DOHH2 (cell line): Measurements from ENCODE around the gene CYBA.

Experiments used
- H3F3A ChIP-seq: fragments of 200-600 bp; sonication (generic), shearing (Covaris generic); 2 replicates; pipeline ENCODE4 v1.6.0; 2016; ENCODE audit warnings: antibody characterized with exemption, mild to moderate bottlenecking; ENCODE audit not compliant: control insufficient read depth, insufficient read depth
- H3K27ac ChIP-seq: fragments of 200-600 bp; sonication (generic); 2 replicates; pipeline ENCODE4 v1.5.1; 2014; ENCODE audit warnings: low read depth, mild to moderate bottlenecking, low read length, moderate library complexity
- H3K27me3 ChIP-seq: fragments of 200-600 bp; sonication (generic); 2 replicates; pipeline ENCODE4 v1.6.1; 2014; ENCODE audit warnings: mild to moderate bottlenecking, low read length, mixed read lengths; ENCODE audit not compliant: control insufficient read depth
- H3K36me3 ChIP-seq: fragments of 200-600 bp; sonication (generic); 2 replicates; pipeline ENCODE4 v1.6.1; 2014; ENCODE audit warnings: mild to moderate bottlenecking, low read length, moderate library complexity, mixed read lengths; ENCODE audit not compliant: control insufficient read depth
- H3K4me1 ChIP-seq: fragments of 200-600 bp; sonication (generic); 2 replicates; pipeline ENCODE4 v1.6.1; 2014; ENCODE audit warnings: mild to moderate bottlenecking, low read length, mixed read lengths; ENCODE audit not compliant: control insufficient read depth
- H3K4me2 ChIP-seq: fragments of 200-600 bp; sonication (generic); 2 replicates; pipeline ENCODE4 v1.6.0; 2014; ENCODE audit warnings: mild to moderate bottlenecking, low read length, moderate library complexity
- H3K4me3 ChIP-seq: fragments of 200-600 bp; sonication (generic); 2 replicates; pipeline ENCODE4 v1.5.1; 2014; ENCODE audit warnings: mild to moderate bottlenecking, low read length, mixed read lengths
- H3K79me2 ChIP-seq: fragments of 200-600 bp; sonication (generic); 2 replicates; pipeline ENCODE4 v1.6.1; 2014; ENCODE audit warnings: mild to moderate bottlenecking, low read length, mixed read lengths; ENCODE audit not compliant: control insufficient read depth
- H3K9me2 ChIP-seq: fragments of 200-600 bp; sonication (generic); replicated peaks from 2 replicates; pipeline ENCODE4 v1.6.1; 2014; ENCODE audit warnings: mild to moderate bottlenecking, low read length, mixed read lengths; ENCODE audit not compliant: control insufficient read depth
- H3K9me3 ChIP-seq: fragments of 200-600 bp; sonication (generic); 2 replicates; pipeline ENCODE4 v1.6.1; 2014; ENCODE audit warnings: antibody characterized with exemption, low read length, mixed read lengths; ENCODE audit not compliant: control insufficient read depth, insufficient read depth
- H4K20me1 ChIP-seq: fragments of 200-600 bp; sonication (generic); 2 replicates; pipeline ENCODE4 v1.6.0; 2014; ENCODE audit warnings: low read depth, mild to moderate bottlenecking, antibody characterized with exemption, low read length, moderate library complexity; ENCODE audit not compliant: control insufficient read depth, insufficient read depth
- CTCF ChIP-seq: fragments of 200-600 bp; sonication (generic); IDR thresholded peaks from one replicate; pipeline ENCODE4 v1.5.1; 2014; ENCODE audit warnings: antibody characterized with exemption, mild to moderate bottlenecking, low read depth, low read length; ENCODE audit not compliant: poor library complexity, severe bottlenecking
- EZH2phosphoT487 ChIP-seq: fragments of 200-600 bp; sonication (generic); IDR thresholded peaks from 2 replicates; pipeline ENCODE4 v1.6.1; 2017; ENCODE audit warnings: borderline replicate concordance, mild to moderate bottlenecking, antibody characterized with exemption, low read length, moderate library complexity, mixed read lengths

CYBA gene

GRCh38 chr16:88618956-88619667 is 31.7 kb downstream of the CYBA start:
- Histone ChIP-seq H3K9me2 (no peaks in the 10 kb centered on the region), H3K79me2 (peaks cover 61% of the 10 kb centered on the region), H3K27me3 (no peaks in the 10 kb centered on the region), H3K27ac (no peak overlapping the region), H4K20me1 (no peaks in the 10 kb centered on the region), H3K9me3 (no peaks in the 10 kb centered on the region), H3K36me3 (peaks cover 79% of the 10 kb centered on the region), H3K4me2 (no peak overlapping the region), H3F3A (no peaks in the 10 kb centered on the region), H3K4me1 (no peaks in the 10 kb centered on the region), H3K4me3 (no peak overlapping the region)
- no peak for TF ChIP-seq CTCF
- no peak for TF ChIP-seq EZH2phosphoT487

- no peak overlapping the region for H3K27ac ChIP-seq
- no peaks in the 10 kb centered on the region for H3K9me3 ChIP-seq
- no peak overlapping the region for H3K4me2 ChIP-seq
- H3K36me3 ChIP-seq = peaks cover 79% of the 10 kb centered on the region
- H3K27me3 ChIP-seq = no peaks in the 10 kb centered on the region
- no peaks in the 10 kb centered on the region for H3K9me2 ChIP-seq
- TF ChIP-seq CTCF (no peak), EZH2phosphoT487 (no peak)
- no peak overlapping the region for H3K4me3 ChIP-seq
- H3F3A ChIP-seq = no peaks in the 10 kb centered on the region
- no peaks in the 10 kb centered on the region for H3K4me1 ChIP-seq
- H4K20me1 ChIP-seq = no peaks in the 10 kb centered on the region
- H3K79me2 ChIP-seq = peaks cover 68% of the 10 kb centered on the region
Measured at GRCh38 chr16:88618182-88618955, 32.5 kb downstream of the CYBA start.

- no peak for TF ChIP-seq EZH2phosphoT487
- Histone ChIP-seq H3K27ac (no peak overlapping the region), H3K79me2 (peaks cover 74% of the 10 kb centered on the region), H3F3A (no peaks in the 10 kb centered on the region), H3K4me3 (no peak overlapping the region), H3K9me2 (no peaks in the 10 kb centered on the region), H3K36me3 (peaks cover 76% of the 10 kb centered on the region), H3K27me3 (no peaks in the 10 kb centered on the region), H4K20me1 (no peaks in the 10 kb centered on the region), H3K4me2 (no peak overlapping the region), H3K4me1 (no peaks in the 10 kb centered on the region), H3K9me3 (no peaks in the 10 kb centered on the region)
Measured at GRCh38 chr16:88617268-88618031, 33.4 kb downstream of the CYBA start.
